GM19324 (cell line): ENCODE results near the gene GPR35.
"Not testable (repeated sequence)": the region's sequence is repeated elsewhere in the genome, so short reads cannot be mapped to it uniquely, and the experiment has no call there.

ENCODE experiments used
- ATAC-seq: cut with Tn5 transposase; IDR thresholded peaks from one replicate; pipeline ENCODE4 v1.9.1; 2021; ENCODE audit warnings: mild to moderate bottlenecking, moderate library complexity; ENCODE audit not compliant: unreplicated experiment, low FRiP score

Gene GPR35

DNA sequence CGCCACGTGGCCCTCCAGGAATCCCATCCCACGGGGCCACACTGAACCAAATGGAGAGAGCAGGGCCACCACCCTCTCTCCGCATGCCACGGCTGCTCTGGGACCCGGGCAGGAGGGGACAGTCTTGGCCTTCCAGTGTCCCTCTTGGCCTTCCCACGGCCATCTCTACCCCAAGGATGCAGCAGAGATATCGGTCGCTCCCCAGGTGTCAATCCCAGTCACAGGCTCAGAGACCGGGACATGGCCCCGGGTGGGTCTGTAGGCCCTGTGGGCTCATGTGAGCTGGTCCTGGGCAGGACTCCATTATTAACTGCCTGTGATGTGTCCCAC is 23.5 kb upstream of the GPR35 start:
- no peak for ATAC-seq

- ATAC-seq, result no peak
Observed at GRCh38 chr2:240602266-240603050, 22.8 kb upstream of the GPR35 start.

GRCh38 chr2:240603081-240603835 is 22.0 kb upstream of the GPR35 start:
- ATAC-seq, result no peak

GRCh38 chr2:240603846-240604245 is 21.4 kb upstream of the GPR35 start:
- no peak for ATAC-seq

DNA sequence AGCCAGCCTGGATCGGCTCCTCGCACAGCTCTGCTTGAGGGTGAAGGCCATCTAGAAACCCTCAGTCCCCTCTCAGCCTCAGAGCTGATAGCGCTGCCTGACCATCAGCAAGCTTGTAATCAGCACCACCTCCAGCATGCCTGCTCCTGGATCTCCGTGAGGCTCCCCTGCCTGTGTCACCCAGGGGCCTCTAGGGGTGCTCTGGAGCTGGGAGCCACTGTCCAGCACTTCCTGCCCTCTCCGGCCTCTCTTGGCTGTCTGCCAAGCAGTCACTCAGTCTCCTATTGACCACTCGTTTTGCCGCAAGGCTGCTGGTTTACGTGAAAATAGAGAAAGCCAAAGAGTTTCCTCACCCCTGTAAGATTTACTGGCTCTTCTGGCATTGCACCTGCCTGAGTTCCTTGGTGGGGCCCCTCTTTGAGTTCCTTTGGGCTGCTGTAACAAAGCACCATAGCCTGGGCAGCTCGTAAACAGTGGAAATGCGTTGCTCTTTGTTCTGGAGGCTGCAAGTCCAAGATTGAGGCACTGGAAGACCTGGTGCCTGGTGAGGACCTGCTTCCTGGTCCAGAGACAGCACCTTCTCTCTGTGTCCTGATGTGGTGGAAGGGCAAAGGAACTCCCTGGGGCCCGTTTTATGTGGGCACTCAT is 20.9 kb upstream of the GPR35 start:
- no peak for ATAC-seq

GRCh38 chr2:240604939-240605716 is 20.2 kb upstream of the GPR35 start:
- ATAC-seq, result no peak

- ATAC-seq, result no peak
Observed at GRCh38 chr2:240605867-240606743, 19.2 kb upstream of the GPR35 start.

GRCh38 chr2:240611601-240612210 is 13.6 kb upstream of the GPR35 start:
- ATAC-seq, result no peak

- no peak for ATAC-seq
Observed at GRCh38 chr2:240613781-240614180, 11.5 kb upstream of the GPR35 start.

DNA sequence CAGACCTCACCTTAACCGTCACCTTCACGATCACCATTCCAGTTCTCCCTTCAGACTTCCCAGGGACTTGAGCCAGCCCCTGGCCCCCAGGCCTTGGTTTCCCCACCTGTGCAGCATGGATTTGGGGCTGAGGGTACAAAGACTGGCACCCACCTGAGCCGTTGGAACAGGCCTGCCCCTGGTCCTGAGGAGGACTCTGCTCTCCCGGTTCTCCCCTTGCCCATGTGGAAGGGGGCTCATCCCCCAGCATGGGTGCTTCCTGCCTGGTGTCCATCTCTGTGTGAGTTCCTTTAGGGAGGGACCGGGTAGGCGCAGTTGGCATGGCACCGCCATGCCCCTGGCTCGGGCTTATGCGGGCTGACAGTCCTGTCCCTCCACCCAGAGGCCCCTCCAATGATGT is 10.9 kb upstream of the GPR35 start:
- no peak for ATAC-seq

DNA sequence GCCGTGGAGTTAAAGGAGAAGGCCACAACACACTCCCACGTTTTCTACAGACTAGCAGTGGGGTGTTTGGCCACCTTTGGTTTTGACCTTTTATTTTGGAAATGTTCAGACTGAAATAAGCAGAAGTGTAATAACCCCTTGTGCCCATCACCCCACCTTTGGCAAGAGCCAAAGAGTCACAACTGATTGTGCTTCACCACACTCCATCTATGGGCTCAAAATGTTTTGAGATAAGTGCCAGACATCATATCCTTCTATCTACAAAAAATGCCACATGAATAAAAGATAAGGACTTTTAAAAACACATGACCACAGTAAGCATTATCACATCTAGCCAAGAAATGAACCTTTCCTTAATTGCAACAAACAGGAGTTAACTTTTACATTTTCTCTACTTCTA is 9.9 kb upstream of the GPR35 start:
- ATAC-seq, result no peak

DNA sequence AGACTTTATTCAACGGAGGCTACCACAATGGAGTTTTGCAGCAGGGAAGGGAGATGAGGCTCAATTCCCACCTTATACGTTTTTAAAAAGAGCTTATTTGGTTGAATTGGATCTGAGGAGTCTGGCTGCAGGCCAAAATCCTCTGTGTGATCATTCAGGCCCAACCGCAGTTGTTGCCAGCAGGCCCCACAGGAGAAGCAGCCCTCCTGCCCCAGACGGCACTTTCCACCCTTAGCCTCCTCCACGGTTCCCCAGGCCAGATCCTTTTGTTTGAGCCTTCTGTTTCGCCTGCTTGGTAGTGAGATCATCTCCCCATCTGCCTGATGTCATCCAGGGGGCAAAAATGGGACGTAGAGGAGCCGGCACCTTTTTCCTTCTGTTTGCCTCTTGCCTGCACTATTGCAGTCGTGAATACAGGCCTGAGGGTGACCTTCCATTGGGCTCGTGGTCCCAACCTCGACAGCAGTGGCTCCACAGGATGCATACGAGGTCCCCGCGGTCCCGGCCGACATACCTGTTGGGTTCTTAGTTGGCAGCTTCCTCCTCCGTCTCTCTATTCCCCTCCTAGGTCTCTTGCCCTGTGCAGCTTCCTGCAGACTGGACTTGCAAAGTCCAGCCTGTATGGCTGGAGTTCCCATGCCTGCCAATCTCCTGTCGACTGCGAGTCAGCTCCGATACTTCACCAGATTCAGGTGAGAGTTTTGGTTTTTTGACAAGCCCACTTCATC is 9.3 kb upstream of the GPR35 start:
- ATAC-seq, result no peak

DNA sequence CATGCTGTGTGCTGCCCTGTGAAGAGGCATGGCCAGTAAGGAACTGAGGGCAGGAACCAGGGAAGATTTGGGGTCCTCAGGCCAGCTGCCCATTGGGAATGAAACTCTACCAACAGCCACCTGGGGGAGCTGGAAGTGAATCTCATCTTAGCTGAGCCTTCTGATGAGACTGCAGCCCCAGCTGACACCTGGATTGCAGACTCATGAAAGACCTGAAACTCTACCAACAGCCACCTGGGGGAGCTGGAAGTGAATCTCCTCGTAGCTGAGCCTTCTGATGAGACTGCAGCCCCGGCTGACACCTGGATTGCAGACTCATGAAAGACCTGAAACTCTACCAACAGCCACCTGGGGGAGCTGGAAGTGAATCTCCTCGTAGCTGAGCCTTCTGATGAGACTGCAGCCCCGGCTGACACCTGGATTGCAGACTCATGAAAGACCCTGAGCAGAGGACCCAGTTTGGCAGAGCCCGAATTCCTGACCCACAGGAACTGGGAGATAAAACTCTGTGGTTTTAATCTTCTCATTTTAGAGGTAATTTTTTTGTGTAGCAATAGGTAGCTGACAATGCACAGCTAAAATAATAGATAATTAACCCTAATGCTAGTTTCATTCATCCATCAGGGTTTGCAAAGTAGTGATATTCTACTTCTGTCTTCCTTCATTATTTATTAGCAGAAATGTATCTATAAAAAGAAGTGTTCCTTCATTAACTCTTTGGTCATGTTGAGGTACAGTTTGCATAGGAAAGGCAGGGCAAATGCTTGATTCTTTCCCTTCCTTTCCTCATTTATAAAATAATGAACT is 8.2 kb upstream of the GPR35 start:
- ATAC-seq, result not testable (repeated sequence)

GRCh38 chr2:240618776-240619175 is 6.5 kb upstream of the GPR35 start:
- ATAC-seq, result no peak

- ATAC-seq, result no peak
Observed at GRCh38 chr2:240619506-240620148, 5.7 kb upstream of the GPR35 start.

DNA sequence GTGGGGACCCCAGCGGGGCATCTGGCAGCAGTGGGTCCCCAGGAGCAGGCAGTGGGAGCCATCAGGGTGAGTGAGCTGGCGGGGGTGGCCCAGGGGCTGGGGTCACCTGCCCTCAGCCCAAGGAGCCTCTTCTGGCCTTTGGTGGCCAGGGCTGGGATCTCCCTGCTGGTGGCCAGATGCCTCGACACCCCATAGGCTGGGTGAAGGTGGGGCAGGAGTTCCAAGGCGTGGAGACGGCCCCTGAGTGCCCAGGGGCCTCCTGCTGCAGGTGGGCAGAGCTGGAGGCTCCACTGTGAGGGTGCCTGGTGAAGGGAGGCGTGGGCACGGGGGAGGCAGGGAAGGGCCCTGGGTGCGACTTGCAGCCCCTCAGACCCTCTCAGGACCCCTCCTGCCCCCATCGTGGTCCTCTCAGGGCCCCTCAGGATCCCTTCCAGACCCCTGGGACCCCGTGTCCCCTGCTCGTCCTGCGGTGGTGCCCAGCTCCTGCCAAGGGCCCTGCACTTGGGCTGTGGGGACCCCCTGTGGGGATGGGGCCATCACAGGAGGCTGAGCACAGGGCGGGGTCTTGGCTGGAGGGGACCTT is 5.0 kb upstream of the GPR35 start:
- ATAC-seq, result no peak

DNA sequence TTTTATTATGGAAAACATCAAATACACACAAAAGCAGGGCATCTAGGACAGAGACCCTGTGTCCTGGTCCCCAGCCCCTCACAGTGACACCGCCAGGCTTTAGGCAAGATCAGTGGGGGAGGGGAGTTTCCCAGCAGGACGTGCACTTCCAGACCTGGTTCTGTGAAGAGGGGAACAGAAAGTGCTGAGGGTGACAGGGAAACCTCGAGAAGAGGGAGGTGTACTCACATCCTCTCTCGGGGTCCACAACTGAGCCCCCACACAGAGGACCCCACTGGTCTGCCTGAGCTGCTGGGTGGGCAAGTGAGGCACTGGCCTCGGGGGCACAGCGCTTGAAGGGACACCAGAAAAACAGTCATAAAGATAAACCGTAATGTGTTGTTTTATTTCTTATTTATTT is 4.4 kb upstream of the GPR35 start:
- ATAC-seq, result no peak
